H1 (cell line): ENCODE measurements around the gene SIX1. TPM values are rescaled to one million over a fixed set of nuclear protein-coding genes. Genes with fewer than 3 reads are reported as not detected.

ENCODE experiments used
- CTCF ChIA-PET: fragments of 300-600 bp; sonication (Branson Sonifier 250); formaldehyde crosslinking; loops from one replicate; lab custom pipeline; 2021; ENCODE audit not compliant: partially characterized antibody; lab: Charles Lee
- POLR2A ChIA-PET: fragments of 300-600 bp; sonication (Branson Sonifier 250); formaldehyde crosslinking; loops from one replicate; lab custom pipeline; 2021; ENCODE audit warnings: inconsistent platforms; ENCODE audit not compliant: partially characterized antibody; lab: Charles Lee
- DNase-seq, 2 experiments: peaks; one replicate each; pipeline versions ENCODE4 v3.0.0 to v3.0.0-alpha.2; 2010 to 2022; ENCODE audit warnings: low spot score in 2 of 2, low read depth in 1 of 2, mixed read lengths in 1 of 2
- FAIRE-seq: peaks from 2 replicates; lab custom pipeline; 2011; peaks lifted over from hg19 to GRCh38; lab: Jason Lieb, UNC
- H2AFZ ChIP-seq: 2 replicates; pipeline ENCODE4 v1.8.1; 2012; ENCODE audit warnings: low read length, inconsistent platforms
- H2AK5ac ChIP-seq: 2 replicates; pipeline ENCODE4 v1.6.1; 2013; ENCODE audit warnings: low read depth, low read length
- H2BK120ac ChIP-seq: replicated peaks from 2 replicates; pipeline ENCODE3; 2013; ENCODE audit warnings: low read depth, low read length, inconsistent platforms
- H2BK12ac ChIP-seq: 2 replicates; pipeline ENCODE4 v1.6.1; 2013; ENCODE audit warnings: low read depth, low read length
- H2BK15ac ChIP-seq: 2 replicates; pipeline ENCODE4 v1.6.1; 2013; ENCODE audit warnings: low read length
- H2BK20ac ChIP-seq: 2 replicates; pipeline ENCODE4 v1.6.1; 2013; ENCODE audit warnings: low read length
- H2BK5ac ChIP-seq: 2 replicates; pipeline ENCODE4 v1.6.1; 2013; ENCODE audit warnings: low read depth, low read length
- H3K14ac ChIP-seq: 2 replicates; pipeline ENCODE4 v1.6.1; 2013; ENCODE audit warnings: inconsistent platforms; ENCODE audit not compliant: insufficient read length
- H3K18ac ChIP-seq: 2 replicates; pipeline ENCODE4 v1.6.1; 2013; ENCODE audit warnings: low read length; ENCODE audit errors: extremely low read depth
- H3K23ac ChIP-seq: 2 replicates; pipeline ENCODE4 v1.6.1; 2013; ENCODE audit warnings: inconsistent platforms; ENCODE audit not compliant: insufficient read length
- H3K23me2 ChIP-seq: 2 replicates; pipeline ENCODE4 v1.6.1; 2013; ENCODE audit warnings: low read depth, low read length
- H3K27ac ChIP-seq: 2 replicates; pipeline ENCODE4 v1.6.1; 2011; ENCODE audit warnings: low read depth, low read length, inconsistent platforms
- H3K27me3 ChIP-seq, 4 experiments: replicated peaks in 1 of 4; 1 replicate in 1 of 4; 2 replicates in 3 of 4; pipeline versions ENCODE4 v1.6.1 to v1.8.1; 2011 to 2013; ENCODE audit warnings: low read length in 3 of 4, mild to moderate bottlenecking in 3 of 4, inconsistent platforms in 2 of 4, mixed read lengths in 2 of 4, moderate library complexity in 1 of 4; ENCODE audit not compliant: control insufficient read depth in 3 of 4, insufficient read depth in 3 of 4; ENCODE audit errors: extremely low read depth in 1 of 4
- H3K36me3 ChIP-seq, 4 experiments: 2 replicates each; pipeline versions ENCODE4 v1.6.1 to v1.8.1; 2011 to 2013; ENCODE audit warnings: mild to moderate bottlenecking in 4 of 4, low read length in 3 of 4, moderate library complexity in 2 of 4, control low read depth in 1 of 4, inconsistent platforms in 1 of 4; ENCODE audit not compliant: insufficient read depth in 4 of 4, control insufficient read depth in 2 of 4
- H3K4ac ChIP-seq: replicated peaks from 2 replicates; pipeline ENCODE3; 2013; ENCODE audit warnings: low read length, low read depth, mixed read lengths, inconsistent platforms; ENCODE audit not compliant: insufficient read length
- H3K4me1 ChIP-seq, 4 experiments: replicated peaks in 1 of 4; 1 replicate in 1 of 4; 2 replicates in 3 of 4; pipeline versions ENCODE4 v1.6.1 to v1.8.1; 2011 to 2013; ENCODE audit warnings: low read length in 3 of 4, inconsistent platforms in 2 of 4, mixed read lengths in 1 of 4; ENCODE audit not compliant: insufficient read depth in 4 of 4, control insufficient read depth in 3 of 4
- H3K4me2 ChIP-seq, 2 experiments: 2 replicates each; pipeline versions ENCODE4 v1.6.1 to v1.8.1; 2011 to 2013; ENCODE audit warnings: low read depth in 2 of 2, low read length in 2 of 2, control low read depth in 1 of 2, inconsistent platforms in 1 of 2, mild to moderate bottlenecking in 1 of 2; ENCODE audit not compliant: insufficient read depth in 1 of 2
- H3K4me3 ChIP-seq, 4 experiments: fragments of 200-600, 300-600 bp in 1 of 4; sonication (generic), shearing (Covaris generic), sonication (Bioruptor Twin) in 1 of 4; 2 replicates each; pipeline versions ENCODE4 v1.5.1 to v1.8.1; 2011 to 2016; ENCODE audit warnings: low read length in 4 of 4, low read depth in 3 of 4, control low read depth in 2 of 4, inconsistent platforms in 2 of 4, mild to moderate bottlenecking in 2 of 4, mixed read lengths in 1 of 4, moderate library complexity in 1 of 4; ENCODE audit not compliant: insufficient read depth in 2 of 4; ENCODE audit errors: extremely low read depth in 1 of 4
- H3K56ac ChIP-seq: replicated peaks from 2 replicates; pipeline ENCODE3; 2013; ENCODE audit warnings: low read depth, mild to moderate bottlenecking, mixed read lengths, low read length, inconsistent platforms; ENCODE audit not compliant: insufficient read length
- H3K79me1 ChIP-seq: 2 replicates; pipeline ENCODE4 v1.6.1; 2013; ENCODE audit warnings: low read depth, low read length, control low read depth
- H3K79me2 ChIP-seq, 2 experiments: 2 replicates each; pipeline versions ENCODE4 v1.6.1 to v1.8.1; 2012 to 2013; ENCODE audit warnings: low read length in 2 of 2, mild to moderate bottlenecking in 2 of 2, inconsistent platforms in 1 of 2; ENCODE audit not compliant: insufficient read depth in 2 of 2, control insufficient read depth in 1 of 2
- H3K9ac ChIP-seq, 4 experiments: replicated peaks in 1 of 4; 1 replicate in 1 of 4; 2 replicates in 3 of 4; pipeline versions ENCODE4 v1.6.1 to v1.8.1; 2011 to 2013; ENCODE audit warnings: low read depth in 3 of 4, low read length in 3 of 4, control low read depth in 2 of 4, mild to moderate bottlenecking in 2 of 4, moderate library complexity in 2 of 4, inconsistent platforms in 1 of 4; ENCODE audit errors: extremely low read depth in 1 of 4
- H3K9me3 ChIP-seq, 2 experiments: 2 replicates each; pipeline versions ENCODE4 v1.6.1 to v1.8.1; 2012 to 2013; ENCODE audit warnings: mild to moderate bottlenecking in 2 of 2, moderate library complexity in 2 of 2, control low read depth in 1 of 2, inconsistent platforms in 1 of 2, low read depth in 1 of 2, low read length in 1 of 2, mixed read lengths in 1 of 2; ENCODE audit not compliant: insufficient read depth in 2 of 2
- H4K20me1 ChIP-seq, 2 experiments: replicated peaks in 1 of 2; 2 replicates each; pipeline versions ENCODE3 to v1.8.1; 2011 to 2013; ENCODE audit warnings: inconsistent platforms in 2 of 2, low read length in 2 of 2, mild to moderate bottlenecking in 1 of 2; ENCODE audit not compliant: insufficient read depth in 2 of 2, control insufficient read depth in 1 of 2
- H4K5ac ChIP-seq: 2 replicates; pipeline ENCODE4 v1.6.1; 2013; ENCODE audit warnings: low read length, low read depth, mixed read lengths, inconsistent platforms; ENCODE audit not compliant: insufficient read length
- H4K8ac ChIP-seq: 2 replicates; pipeline ENCODE4 v1.8.0; 2013; ENCODE audit warnings: mild to moderate bottlenecking, moderate library complexity, low read length, inconsistent platforms; ENCODE audit not compliant: insufficient read depth; ENCODE audit errors: extremely low read depth
- H4K91ac ChIP-seq: replicated peaks from 2 replicates; pipeline ENCODE3; 2013; ENCODE audit warnings: low read length, mixed read lengths, inconsistent platforms; ENCODE audit not compliant: insufficient read length
- ASH2L ChIP-seq: fragments of 200-600, 300-600 bp; sonication (generic); IDR thresholded peaks from one replicate; pipeline ENCODE4 v1.7.1; 2017; ENCODE audit warnings: low read length
- ATF3 ChIP-seq: IDR thresholded peaks from 2 replicates; pipeline ENCODE4 v1.6.1; 2011; ENCODE audit warnings: low read depth, mild to moderate bottlenecking, low read length; ENCODE audit not compliant: insufficient read depth
- BACH1 ChIP-seq: IDR thresholded peaks from 2 replicates; pipeline ENCODE4 v1.6.1; 2012; ENCODE audit warnings: low read length, improper control_type of control experiment
- CEBPB ChIP-seq: IDR thresholded peaks from 2 replicates; pipeline ENCODE4 v1.6.1; 2012; ENCODE audit warnings: low read depth, low read length
- CHD1 ChIP-seq: IDR thresholded peaks from 2 replicates; pipeline ENCODE4 v1.6.1; 2012; ENCODE audit warnings: low read depth, low read length, improper control_type of control experiment
- CTBP2 ChIP-seq: IDR thresholded peaks from 2 replicates; pipeline ENCODE4 v1.7.0; 2011; ENCODE audit warnings: borderline replicate concordance, mild to moderate bottlenecking, moderate library complexity, mixed read lengths, low read length; ENCODE audit not compliant: insufficient read depth, insufficient read length
- EGR1 ChIP-seq: IDR thresholded peaks from 2 replicates; pipeline ENCODE4 v1.6.1; 2011; ENCODE audit warnings: low read depth, low read length, borderline replicate concordance
- FOSL1 ChIP-seq: IDR thresholded peaks from 2 replicates; pipeline ENCODE4 v1.6.1; 2011; ENCODE audit warnings: mild to moderate bottlenecking, low read depth, low read length, moderate library complexity; ENCODE audit not compliant: insufficient read depth
- KDM5A ChIP-seq: fragments of 200-600 bp; IDR thresholded peaks from 2 replicates; pipeline ENCODE4 v1.7.1; 2012; ENCODE audit warnings: mild to moderate bottlenecking, low read length, inconsistent platforms, mixed read lengths
- POU5F1 ChIP-seq: IDR thresholded peaks from 2 replicates; pipeline ENCODE4 v1.6.1; 2011; ENCODE audit warnings: low read depth, mild to moderate bottlenecking, low read length, moderate library complexity
- RFX5 ChIP-seq: IDR thresholded peaks from 2 replicates; pipeline ENCODE4 v1.6.1; 2011; ENCODE audit warnings: low read depth, low read length, improper control_type of control experiment, borderline replicate concordance
- RNF2 ChIP-seq: fragments of 200-900, 300-1000 bp; sonication (generic); IDR thresholded peaks from 2 replicates; pipeline ENCODE4 v1.7.1; 2016; ENCODE audit warnings: borderline replicate concordance, low read depth, mild to moderate bottlenecking, antibody characterized with exemption, low read length; ENCODE audit not compliant: poor library complexity, severe bottlenecking; ENCODE audit errors: missing control alignments
- SIN3A ChIP-seq, 2 experiments: IDR thresholded peaks in 1 of 2; conservative IDR thresholded peaks in 1 of 2; 2 replicates each; pipeline ENCODE4 v1.6.1; 2011 to 2012; ENCODE audit warnings: low read length in 2 of 2, improper control_type of control experiment in 1 of 2, low read depth in 1 of 2, mild to moderate bottlenecking in 1 of 2
- SP2 ChIP-seq: IDR thresholded peaks from 2 replicates; pipeline ENCODE4 v1.6.1; 2012; ENCODE audit warnings: mild to moderate bottlenecking, low read length, inconsistent platforms
- SP4 ChIP-seq: IDR thresholded peaks from 2 replicates; pipeline ENCODE4 v1.6.1; 2012; ENCODE audit warnings: low read length, inconsistent platforms
- polyA plus RNA-seq, 7 experiments: library from polyadenylated mRNA; depleted of rRNA in 3 of 7; stranded (reverse) in 5 of 7; unstranded in 2 of 7; fragments of >200 nt in 5 of 7; fragments of 200-250 nt in 2 of 7; gene quantifications; 1 replicate in 5 of 7; 2 replicates in 1 of 7; 4 replicates in 1 of 7; pipeline versions ENCODE4 v1.2.1 to v1.2.3, GENCODE V29; 2011 to 2013; ENCODE audit warnings: missing spikeins in 2 of 7, mixed read lengths in 2 of 7
- total RNA-seq: library from RNA; stranded (reverse); fragmentation: NEBNext Ultra II Directional; extraction: Animal tissue kit (Norgen Biotek cat#: 25700); gene quantifications from 2 replicates; pipeline ENCODE4 v1.2.1, GENCODE V29; 2021

SIX1 gene
- total and polyA plus RNA-seq, 2 of the 8 experiments (the other 6 are each of a cell fraction or from before 2014, with no cell fraction given) = 0.03 to 0.69 TPM

GRCh38 chr14:60630129-60630528 lies 19.1 kb downstream of the SIX1 start:
- Histone ChIP-seq H4K20me1 (no peaks in the 10 kb centered on the region), H3K4me1 (peaks cover 0 to 4% (median 0%) of the 10 kb centered on the region in 4 experiments; a peak in 3 of 7 replicates), H3K18ac (no peak overlapping the region), H2AK5ac (no peak overlapping the region), H3K4ac (no peak overlapping the region), H4K5ac (no peak overlapping the region), H2BK120ac (no peak overlapping the region), H3K56ac (no peak overlapping the region), H2BK20ac (no peak overlapping the region), H3K27ac (no peak overlapping the region), H3K23ac (no peak overlapping the region), H3K9ac (no peak overlapping the region), H4K8ac (no peak overlapping the region), H3K14ac (no peak overlapping the region), H2AFZ (no peak overlapping the region), H2BK5ac (no peak overlapping the region), H3K79me2 (no peaks in the 10 kb centered on the region), H3K36me3 (no peaks in the 10 kb centered on the region), H3K27me3 (no peaks in the 10 kb centered on the region), H3K4me3 (no peak overlapping the region), H3K4me2 (no peak overlapping the region), H3K23me2 (no peaks in the 10 kb centered on the region), H3K9me3 (no peaks in the 10 kb centered on the region), H4K91ac (no peak overlapping the region), H2BK12ac (no peak overlapping the region), H3K79me1 (no peaks in the 10 kb centered on the region), H2BK15ac (no peak overlapping the region)
- DNase-seq = no peak
- no peak for FAIRE-seq
- ChIA-PET CTCF (no interaction called here), POLR2A (no interaction called here)
- no peak for TF ChIP-seq CTBP2
- no peak for TF ChIP-seq CEBPB
- TF ChIP-seq KDM5A = no peak
- TF ChIP-seq FOSL1 = no peak
- no peak for TF ChIP-seq BACH1
- no peak for TF ChIP-seq ASH2L
- TF ChIP-seq RNF2 = no peak
- no peak for TF ChIP-seq SIN3A (conservative IDR thresholded peaks at IDR 0.05 in 1 of 2, IDR thresholded peaks at IDR 0.05 in 1 of 2; ENCODE audit: low read depth in 1 of 2, low read length in 2 of 2)
- TF ChIP-seq SP4 = no peak
- TF ChIP-seq RFX5 = no peak
- no peak for TF ChIP-seq CHD1
- no peak for TF ChIP-seq EGR1
- TF ChIP-seq ATF3 = no peak
- TF ChIP-seq POU5F1 = no peak
- no peak for TF ChIP-seq SP2
